DMS53 treated with DMSO at 0.1 percent for 48 hours (cell line): ENCODE measurements around the gene GRM8.

ENCODE experiments used
- DNase-seq: peaks from one replicate; lab custom pipeline; 2025; ENCODE audit not compliant: unreplicated experiment; lab: John Stamatoyannopoulos, UW

Gene GRM8

GRCh38 chr7:126569402-126569801 is 683.3 kb downstream of the GRM8 start:
- DNase-seq, result peak; percentile 10

- DNase-seq, result no peak
Observed at GRCh38 chr7:126557271-126557670, 695.5 kb downstream of the GRM8 start.

- DNase-seq, result no peak
Observed at GRCh38 chr7:126541406-126541805, 711.3 kb downstream of the GRM8 start.

- DNase-seq, result peak; percentile 33
Observed at GRCh38 chr7:126535176-126535575, 717.6 kb downstream of the GRM8 start.

- DNase-seq, result no peak
Observed at GRCh38 chr7:126533715-126534114, 719.0 kb downstream of the GRM8 start.

- no peak for DNase-seq
Observed at GRCh38 chr7:126529833-126530232, 722.9 kb downstream of the GRM8 start.

GRCh38 chr7:126529254-126529653 is 723.5 kb downstream of the GRM8 start:
- DNase-seq, result no peak

GRCh38 chr7:126525906-126526305 is 726.8 kb downstream of the GRM8 start:
- DNase-seq, result no peak

GRCh38 chr7:126524967-126525366 is 727.8 kb downstream of the GRM8 start:
- no peak for DNase-seq

GRCh38 chr7:126511046-126511445 is 741.7 kb downstream of the GRM8 start:
- DNase-seq, result no peak

- no peak for DNase-seq
Observed at GRCh38 chr7:126501617-126502016, 751.1 kb downstream of the GRM8 start.

- no peak for DNase-seq
Observed at GRCh38 chr7:126499481-126499880, 753.3 kb downstream of the GRM8 start.

GRCh38 chr7:126495733-126496132 is 757.0 kb downstream of the GRM8 start:
- DNase-seq, result no peak

GRCh38 chr7:126495001-126495400 is 757.7 kb downstream of the GRM8 start:
- DNase-seq, result no peak

GRCh38 chr7:126493801-126494200 is 758.9 kb downstream of the GRM8 start:
- DNase-seq, result no peak

- no peak for DNase-seq
Observed at GRCh38 chr7:126489874-126490273, 762.9 kb downstream of the GRM8 start.

- DNase-seq, result no peak
Observed at GRCh38 chr7:126487728-126488442, 764.9 kb downstream of the GRM8 start.

- no peak for DNase-seq
Observed at GRCh38 chr7:126486806-126487205, 765.9 kb downstream of the GRM8 start.

- no peak for DNase-seq
Observed at GRCh38 chr7:126485791-126486190, 767.0 kb downstream of the GRM8 start.

- DNase-seq, result peak; percentile 89
Observed at GRCh38 chr7:126483972-126484371, 768.8 kb downstream of the GRM8 start.

- DNase-seq, result no peak
Observed at GRCh38 chr7:126472825-126473224, 779.9 kb downstream of the GRM8 start.

GRCh38 chr7:126462405-126462804 is 790.3 kb downstream of the GRM8 start:
- DNase-seq, result no peak

- no peak for DNase-seq
Observed at GRCh38 chr7:126460664-126461063, 792.1 kb downstream of the GRM8 start.
